Measurements from ENCODE around the gene VAMP1. TPM values are rescaled to one million over a fixed set of nuclear protein-coding genes. Genes with fewer than 3 reads are reported as not detected.
"Not testable (repeated sequence)": the region's sequence is repeated elsewhere in the genome, so short reads cannot be mapped to it uniquely, and the experiment has no call there.

The VAMP1 gene
- total RNA-seq, 2 donors from 2014 or later: 2.9 to 5.9 TPM

DNA sequence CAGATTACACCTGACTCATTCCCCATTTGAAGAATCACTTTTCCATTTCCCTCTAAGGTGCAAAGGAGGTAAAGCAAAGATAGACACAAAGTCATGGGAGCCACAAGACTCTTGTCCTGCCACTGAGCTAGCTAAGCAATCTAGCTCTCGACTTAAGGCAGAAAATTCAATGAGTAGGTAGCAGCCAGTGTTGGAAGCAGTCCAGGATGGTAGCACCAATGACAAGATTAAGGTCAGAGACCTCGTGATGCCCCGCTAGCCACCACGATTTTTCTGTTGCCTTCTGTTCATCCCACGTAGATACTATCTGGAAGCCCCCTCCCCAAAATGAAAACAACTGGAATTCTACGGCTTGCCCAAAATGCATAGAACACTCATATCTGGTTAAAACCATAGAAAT is 1.4 kb downstream of the VAMP1 start:
- Histone ChIP-seq H3K9me3 (no peaks in the 10 kb centered on the region), H3K4me3 (no peak overlapping the region), H3K27ac (no peak overlapping the region), H3K27me3 (no peaks in the 10 kb centered on the region), H3K4me1 (peaks cover 29% of the 10 kb centered on the region), H3K36me3 (replicated peaks in 1 of 2; ENCODE audit: insufficient read depth in 1 of 2, low read depth in 2 of 2) (no peaks in the 10 kb centered on the region)
- 60 to 72% methylated on average over 6 of the region's 6 CpGs for WGBS, 2 donors
- TF ChIP-seq POLR2A (IDR thresholded peaks at IDR 0.05): no peak
- no peak for TF ChIP-seq CTCF (IDR thresholded peaks at IDR 0.05)
- DNase-seq: no peak
- no peak for ATAC-seq
- intact Hi-C loops (cut with DNase I): no loop called here

DNA sequence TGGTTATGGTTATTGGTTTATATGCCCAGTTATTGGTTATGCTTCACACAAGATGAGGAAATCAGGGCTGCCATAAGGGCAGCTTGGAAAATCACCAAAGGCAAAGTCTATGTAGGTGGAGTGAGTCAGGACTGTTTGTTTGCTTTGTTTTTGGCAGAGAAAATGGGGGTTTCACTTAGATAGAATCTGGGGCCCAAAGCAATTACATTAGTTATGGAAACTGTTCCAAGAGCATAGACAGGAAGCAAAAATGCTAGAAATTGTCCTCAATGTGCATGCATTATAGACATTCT is 2.2 kb downstream of the VAMP1 start:
- Histone ChIP-seq H3K27me3 (no peaks in the 10 kb centered on the region), H3K27ac (no peak overlapping the region), H3K4me1 (peaks cover 29% of the 10 kb centered on the region), H3K9me3 (no peaks in the 10 kb centered on the region), H3K36me3 (replicated peaks in 1 of 2; ENCODE audit: insufficient read depth in 1 of 2, low read depth in 2 of 2) (no peaks in the 10 kb centered on the region), H3K4me3 (no peak overlapping the region)
- intact Hi-C loops (cut with DNase I): no loop called here
- TF ChIP-seq POLR2A (IDR thresholded peaks at IDR 0.05): no peak
- TF ChIP-seq CTCF (IDR thresholded peaks at IDR 0.05): no peak
- ATAC-seq (no peak), DNase-seq (no peak)

- DNase-seq; H3K4me3 ChIP-seq; H3K36me3 ChIP-seq (replicated peaks in 1 of 2; ENCODE audit: insufficient read depth in 1 of 2, low read depth in 2 of 2); intact Hi-C loops (cut with DNase I); H3K9me3 ChIP-seq; H3K27ac ChIP-seq; ATAC-seq; H3K27me3 ChIP-seq: not testable (repeated sequence)
- H3K4me1 ChIP-seq: peaks cover 29% of the 10 kb centered on the region
- WGBS, 2 donors: 92 to 94% methylated on average over 9 of the region's 9 CpGs
Measured at GRCh38 chr12:6467571-6468282, 2.8 kb downstream of the VAMP1 start.

DNA sequence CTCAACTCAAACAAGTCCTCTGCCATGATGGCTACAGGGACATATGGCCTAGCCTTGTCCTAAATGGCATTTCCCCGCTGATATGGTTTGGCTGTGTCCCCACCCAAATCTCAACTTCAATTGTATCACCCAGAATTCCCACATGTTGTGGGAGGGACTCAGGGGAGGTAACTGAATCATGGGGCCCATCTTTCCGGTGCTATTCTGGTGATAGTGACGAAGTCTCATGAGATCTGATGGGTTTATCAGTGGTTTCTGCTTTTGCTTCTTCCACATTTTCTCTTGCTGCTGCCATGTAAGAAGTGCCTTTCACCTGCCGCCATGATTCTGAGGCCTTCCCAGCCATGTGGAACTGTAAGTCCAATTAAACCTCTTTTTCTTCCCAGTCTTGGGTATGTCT is 3.7 kb downstream of the VAMP1 start:
- H3K27me3 ChIP-seq; H3K27ac ChIP-seq; intact Hi-C loops (cut with DNase I); H3K9me3 ChIP-seq; H3K4me3 ChIP-seq; ATAC-seq; DNase-seq; H3K36me3 ChIP-seq (replicated peaks in 1 of 2; ENCODE audit: insufficient read depth in 1 of 2, low read depth in 2 of 2): not testable (repeated sequence)
- WGBS, 2 donors: 74 to 93% methylated on average over 4 of the region's 4 CpGs
- peaks cover 29% of the 10 kb centered on the region for H3K4me1 ChIP-seq

GRCh38 chr12:6466184-6466573 is 4.3 kb downstream of the VAMP1 start:
- peaks cover 26% of the 10 kb centered on the region for H3K4me1 ChIP-seq
- TF ChIP-seq CTCF (IDR thresholded peaks at IDR 0.05) (no peak), POLR2A (IDR thresholded peaks at IDR 0.05) (no peak)
- WGBS, 2 donors: 79 to 92% methylated on average over 5 of the region's 5 CpGs
- H3K27me3 ChIP-seq: no peaks in the 10 kb centered on the region
- no peak overlapping the region for H3K4me3 ChIP-seq
- ATAC-seq (no peak), DNase-seq (no peak)
- H3K9me3 ChIP-seq: no peaks in the 10 kb centered on the region
- no peaks in the 10 kb centered on the region for H3K36me3 ChIP-seq (replicated peaks in 1 of 2; ENCODE audit: insufficient read depth in 1 of 2, low read depth in 2 of 2)
- H3K27ac ChIP-seq: no peak overlapping the region
- intact Hi-C loops (cut with DNase I): no loop called here

GRCh38 chr12:6465467-6466183 is 4.9 kb downstream of the VAMP1 start:
- Histone ChIP-seq H3K4me3 (no peak overlapping the region), H3K9me3 (no peaks in the 10 kb centered on the region), H3K36me3 (replicated peaks in 1 of 2; ENCODE audit: insufficient read depth in 1 of 2, low read depth in 2 of 2) (peaks cover 0 to under 1% of the 10 kb centered on the region in 2 donors), H3K4me1 (peaks cover 24% of the 10 kb centered on the region), H3K27ac (no peak overlapping the region), H3K27me3 (no peaks in the 10 kb centered on the region)
- TF ChIP-seq POLR2A (IDR thresholded peaks at IDR 0.05) (no peak), CTCF (IDR thresholded peaks at IDR 0.05) (peak; percentile 73 to 93 (median 85))
- 34 to 42% methylated on average over 6 of the region's 6 CpGs for WGBS, 2 donors
- ATAC-seq: peak; percentile 69
- peak; percentile 59 to 72 (median 62) for DNase-seq
- intact Hi-C loops (cut with DNase I): no loop called here

Measured in body of pancreas (tissue), 4 donors.